Measurements from ENCODE around the gene AKAP17A.

DNA sequence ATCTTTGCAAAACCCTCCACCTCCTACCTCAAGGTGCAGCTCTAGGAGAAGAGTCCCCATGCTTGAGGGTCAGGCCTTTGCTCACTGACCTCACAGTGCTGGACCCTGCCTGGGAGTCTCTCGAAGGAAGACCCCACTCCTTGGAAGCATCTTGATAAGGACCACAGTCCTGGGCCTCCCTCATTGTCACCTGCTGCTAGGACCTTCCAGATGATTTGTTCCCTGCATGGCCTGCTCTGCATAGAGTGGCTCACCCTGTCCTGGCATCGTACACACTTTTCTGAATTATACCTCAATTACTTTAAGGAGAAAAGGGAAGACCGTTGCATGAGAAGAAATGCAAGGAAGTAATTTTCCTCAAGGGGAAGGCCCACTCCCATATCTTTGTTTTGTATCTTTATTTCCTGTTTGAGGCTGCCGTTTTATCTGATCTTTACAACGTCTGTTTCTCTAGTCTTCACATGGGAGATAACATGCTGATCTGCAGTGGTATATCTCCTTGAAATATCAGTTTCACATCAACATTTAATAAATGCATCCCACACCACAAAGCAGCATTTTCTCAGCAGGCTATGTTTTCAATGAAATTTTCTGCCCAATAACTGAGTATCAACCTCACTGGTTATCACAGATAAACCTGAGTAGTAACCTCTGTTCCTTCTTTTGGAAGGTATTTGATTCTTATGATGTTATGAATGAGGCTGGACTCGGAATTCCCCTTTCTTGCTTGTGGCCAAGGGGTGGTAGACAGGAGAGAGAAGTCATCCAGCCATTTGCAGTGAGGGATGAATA, 15.0 kb upstream of the AKAP17A start:
- TF ChIP-seq POLR2A (IDR thresholded peaks at IDR 0.05; ENCODE audit: low read length) (no peak), GATA1 (IDR thresholded peaks at IDR 0.05; ENCODE audit: low read depth, low read length) (no peak)

All from erythroblast (primary cell).